Measurements from ENCODE around the gene ZBTB5. TPM values are rescaled to one million over a fixed set of nuclear protein-coding genes. Genes with fewer than 3 reads are reported as not detected.

ZBTB5 gene
- total and polyA plus RNA-seq, 2 of the 13 experiments (the other 11 are each of a cell fraction or from before 2014, with no cell fraction given): 12.5 to 20.5 TPM

- TF ChIP-seq, protein P1, sequence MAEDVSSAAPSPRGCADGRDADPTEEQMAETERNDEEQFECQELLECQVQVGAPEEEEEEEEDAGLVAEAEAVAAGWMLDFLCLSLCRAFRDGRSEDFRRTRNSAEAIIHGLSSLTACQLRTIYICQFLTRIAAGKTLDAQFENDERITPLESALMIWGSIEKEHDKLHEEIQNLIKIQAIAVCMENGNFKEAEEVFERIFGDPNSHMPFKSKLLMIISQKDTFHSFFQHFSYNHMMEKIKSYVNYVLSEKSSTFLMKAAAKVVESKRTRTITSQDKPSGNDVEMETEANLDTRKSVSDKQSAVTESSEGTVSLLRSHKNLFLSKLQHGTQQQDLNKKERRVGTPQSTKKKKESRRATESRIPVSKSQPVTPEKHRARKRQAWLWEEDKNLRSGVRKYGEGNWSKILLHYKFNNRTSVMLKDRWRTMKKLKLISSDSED (CRISPR knock-in tag; IDR thresholded peaks at IDR 0.05): no peak
- TF ChIP-seq ZBTB21 (CRISPR knock-in tag; IDR thresholded peaks at IDR 0.05) (no peak), GATAD2A (CRISPR knock-in tag; IDR thresholded peaks at IDR 0.05) (peak; percentile 96), ZNF598 (CRISPR knock-in tag; IDR thresholded peaks at IDR 0.05; ENCODE audit: borderline replicate concordance) (peak; percentile 49; the same call in 1 of the 2 replicates), ZNF770 (CRISPR knock-in tag; IDR thresholded peaks at IDR 0.05) (peak; percentile 86), ZMYM2 (CRISPR knock-in tag; IDR thresholded peaks at IDR 0.05) (0 out of 2 replicates have a peak, but pooled peaks have one; percentile 28), ZNF501 (CRISPR knock-in tag; IDR thresholded peaks at IDR 0.05) (peak; percentile 69; the same call in 1 of the 2 replicates), ZBTB39 (CRISPR knock-in tag; IDR thresholded peaks at IDR 0.05) (no peak), ZNF7 (CRISPR knock-in tag; IDR thresholded peaks at IDR 0.05) (no peak), ZNF17 (CRISPR knock-in tag; IDR thresholded peaks at IDR 0.05) (no peak), ARNT2 (CRISPR knock-in tag; IDR thresholded peaks at IDR 0.05; ENCODE audit: low read depth) (peak; percentile 58; the same call in 1 of the 2 replicates)
- TF ChIP-seq, protein P2, sequence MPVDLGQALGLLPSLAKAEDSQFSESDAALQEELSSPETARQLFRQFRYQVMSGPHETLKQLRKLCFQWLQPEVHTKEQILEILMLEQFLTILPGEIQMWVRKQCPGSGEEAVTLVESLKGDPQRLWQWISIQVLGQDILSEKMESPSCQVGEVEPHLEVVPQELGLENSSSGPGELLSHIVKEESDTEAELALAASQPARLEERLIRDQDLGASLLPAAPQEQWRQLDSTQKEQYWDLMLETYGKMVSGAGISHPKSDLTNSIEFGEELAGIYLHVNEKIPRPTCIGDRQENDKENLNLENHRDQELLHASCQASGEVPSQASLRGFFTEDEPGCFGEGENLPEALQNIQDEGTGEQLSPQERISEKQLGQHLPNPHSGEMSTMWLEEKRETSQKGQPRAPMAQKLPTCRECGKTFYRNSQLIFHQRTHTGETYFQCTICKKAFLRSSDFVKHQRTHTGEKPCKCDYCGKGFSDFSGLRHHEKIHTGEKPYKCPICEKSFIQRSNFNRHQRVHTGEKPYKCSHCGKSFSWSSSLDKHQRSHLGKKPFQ (CRISPR knock-in tag; IDR thresholded peaks at IDR 0.05; ENCODE audit: insufficient replicate concordance): peak; percentile 35
- TF ChIP-seq, protein P3, sequence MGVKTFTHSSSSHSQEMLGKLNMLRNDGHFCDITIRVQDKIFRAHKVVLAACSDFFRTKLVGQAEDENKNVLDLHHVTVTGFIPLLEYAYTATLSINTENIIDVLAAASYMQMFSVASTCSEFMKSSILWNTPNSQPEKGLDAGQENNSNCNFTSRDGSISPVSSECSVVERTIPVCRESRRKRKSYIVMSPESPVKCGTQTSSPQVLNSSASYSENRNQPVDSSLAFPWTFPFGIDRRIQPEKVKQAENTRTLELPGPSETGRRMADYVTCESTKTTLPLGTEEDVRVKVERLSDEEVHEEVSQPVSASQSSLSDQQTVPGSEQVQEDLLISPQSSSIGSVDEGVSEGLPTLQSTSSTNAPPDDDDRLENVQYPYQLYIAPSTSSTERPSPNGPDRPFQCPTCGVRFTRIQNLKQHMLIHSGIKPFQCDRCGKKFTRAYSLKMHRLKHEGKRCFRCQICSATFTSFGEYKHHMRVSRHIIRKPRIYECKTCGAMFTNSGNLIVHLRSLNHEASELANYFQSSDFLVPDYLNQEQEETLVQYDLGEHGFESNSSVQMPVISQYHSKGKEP (CRISPR knock-in tag; IDR thresholded peaks at IDR 0.05): no peak
- TF ChIP-seq, protein P4, sequence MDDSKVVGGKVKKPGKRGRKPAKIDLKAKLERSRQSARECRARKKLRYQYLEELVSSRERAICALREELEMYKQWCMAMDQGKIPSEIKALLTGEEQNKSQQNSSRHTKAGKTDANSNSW (CRISPR knock-in tag; IDR thresholded peaks at IDR 0.05; ENCODE audit: borderline replicate concordance): no peak
- TF ChIP-seq, protein P5, sequence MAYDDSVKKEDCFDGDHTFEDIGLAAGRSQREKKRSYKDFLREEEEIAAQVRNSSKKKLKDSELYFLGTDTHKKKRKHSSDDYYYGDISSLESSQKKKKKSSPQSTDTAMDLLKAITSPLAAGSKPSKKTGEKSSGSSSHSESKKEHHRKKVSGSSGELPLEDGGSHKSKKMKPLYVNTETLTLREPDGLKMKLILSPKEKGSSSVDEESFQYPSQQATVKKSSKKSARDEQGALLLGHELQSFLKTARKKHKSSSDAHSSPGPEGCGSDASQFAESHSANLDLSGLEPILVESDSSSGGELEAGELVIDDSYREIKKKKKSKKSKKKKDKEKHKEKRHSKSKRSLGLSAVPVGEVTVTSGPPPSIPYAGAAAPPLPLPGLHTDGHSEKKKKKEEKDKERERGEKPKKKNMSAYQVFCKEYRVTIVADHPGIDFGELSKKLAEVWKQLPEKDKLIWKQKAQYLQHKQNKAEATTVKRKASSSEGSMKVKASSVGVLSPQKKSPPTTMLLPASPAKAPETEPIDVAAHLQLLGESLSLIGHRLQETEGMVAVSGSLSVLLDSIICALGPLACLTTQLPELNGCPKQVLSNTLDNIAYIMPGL (CRISPR knock-in tag; IDR thresholded peaks at IDR 0.05; ENCODE audit: borderline replicate concordance in 1 of 2, low read depth in 1 of 2): peak in 1 of 2 experiments; percentile 67; a peak in 3 of 4 replicates
Measured at GRCh38 chr9:37508135-37508833, 43.0 kb upstream of the ZBTB5 start (continued).

Data from HepG2 (cell line).